Endometrium (tissue), 2 donors: ENCODE results near the gene PGBD2.
"Not testable (repeated sequence)": the region's sequence is repeated elsewhere in the genome, so short reads cannot be mapped to it uniquely, and the experiment has no call there.

ENCODE experiments used
- FAIRE-seq: peaks from 2 replicates; lab custom pipeline; 2012; peaks lifted over from hg19 to GRCh38; lab: Jason Lieb, UNC
- donor health status: control.
- donor health status: control.

Gene PGBD2

GRCh38 chr1:248906009-248906752 lies at the start of gene PGBD2:
Gene PGBD2 (plus strand): TSS chr1:248906235. CDS start chr1:248913863, 7,628 bp downstream.
- no peak for FAIRE-seq

GRCh38 chr1:248857201-248857600 lies 48.8 kb upstream of the PGBD2 start:
- FAIRE-seq = no peak

- FAIRE-seq = no peak
Observed at GRCh38 chr1:248857749-248858095, 48.3 kb upstream of the PGBD2 start.

GRCh38 chr1:248858096-248858890 lies 47.7 kb upstream of the PGBD2 start:
- no peak for FAIRE-seq

- FAIRE-seq = no peak
Observed at GRCh38 chr1:248858891-248859889, 46.8 kb upstream of the PGBD2 start, which contains the start of gene ZNF692. Gene ZNF692 (minus strand): TSS chr1:248859085. CDS start chr1:248858309, 776 bp downstream.

GRCh38 chr1:248860007-248860406 lies 46.0 kb upstream of the PGBD2 start:
- FAIRE-seq = no peak

GRCh38 chr1:248861616-248862015 lies 44.4 kb upstream of the PGBD2 start:
- no peak for FAIRE-seq

- no peak for FAIRE-seq
Observed at GRCh38 chr1:248862695-248862997, 43.4 kb upstream of the PGBD2 start.

GRCh38 chr1:248862998-248863881 lies 42.8 kb upstream of the PGBD2 start:
- FAIRE-seq = no peak

- FAIRE-seq = no peak
Observed at GRCh38 chr1:248871837-248872401, 34.1 kb upstream of the PGBD2 start.

GRCh38 chr1:248872752-248873408 lies 33.2 kb upstream of the PGBD2 start:
- no peak for FAIRE-seq

- no peak for FAIRE-seq
Observed at GRCh38 chr1:248873409-248873992, 32.5 kb upstream of the PGBD2 start.

- FAIRE-seq = no peak
Observed at GRCh38 chr1:248873993-248874533, 32.0 kb upstream of the PGBD2 start.

- no peak for FAIRE-seq
Observed at GRCh38 chr1:248881261-248881660, 24.8 kb upstream of the PGBD2 start.

GRCh38 chr1:248882427-248882826 lies 23.6 kb upstream of the PGBD2 start:
- FAIRE-seq = not testable (repeated sequence)

- no peak for FAIRE-seq
Observed at GRCh38 chr1:248884632-248885295, 21.3 kb upstream of the PGBD2 start.

- FAIRE-seq = no peak
Observed at GRCh38 chr1:248885646-248886045, 20.4 kb upstream of the PGBD2 start.

- no peak for FAIRE-seq
Observed at GRCh38 chr1:248886237-248886895, 19.7 kb upstream of the PGBD2 start.

GRCh38 chr1:248889914-248890243 lies 16.2 kb upstream of the PGBD2 start:
- FAIRE-seq = not testable (repeated sequence)
